NAMALWA (cell line): ENCODE data around the gene FAM217A.

Source experiments
- DNase-seq: peaks from one replicate; pipeline ENCODE4 v3.0.0-alpha.2; 2015; ENCODE audit warnings: low spot score

FAM217A gene

DNA sequence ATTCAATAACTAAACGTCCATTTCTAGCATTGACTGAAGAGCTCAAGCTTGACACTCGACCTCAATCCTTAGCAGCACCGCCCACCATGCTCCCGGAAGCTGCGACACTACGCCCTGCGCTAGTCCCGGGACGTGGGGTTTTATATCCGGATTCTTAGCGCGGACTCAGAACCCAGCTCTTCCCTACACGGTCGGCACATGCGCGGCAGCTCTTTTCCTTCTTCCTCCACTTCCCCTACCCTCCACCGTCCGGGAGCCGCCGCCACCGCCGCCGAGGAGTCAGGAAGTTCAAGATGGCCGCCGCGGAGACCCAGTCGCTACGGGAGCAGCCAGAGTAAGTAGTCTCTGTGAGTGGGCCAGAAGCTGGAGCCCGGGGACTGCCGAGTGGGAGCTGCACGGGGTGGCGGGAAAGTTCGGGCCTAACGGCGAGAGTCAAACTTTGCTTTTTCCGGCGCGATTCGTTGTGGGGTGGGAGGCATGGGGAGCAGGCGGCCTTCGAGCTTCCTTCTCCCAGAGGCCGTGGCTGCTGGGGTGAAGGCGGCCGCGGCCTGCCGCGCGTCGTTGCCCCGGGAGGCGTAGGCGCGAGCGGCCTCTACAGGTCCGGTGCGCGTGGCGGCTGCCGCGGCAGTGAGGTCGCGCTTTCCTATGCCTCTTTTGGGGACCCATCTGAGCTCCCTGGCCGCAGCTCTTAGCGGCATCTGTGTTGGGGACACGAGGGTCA is 57.6 kb downstream of the FAM217A start:
- DNase-seq: peak; percentile 90

DNA sequence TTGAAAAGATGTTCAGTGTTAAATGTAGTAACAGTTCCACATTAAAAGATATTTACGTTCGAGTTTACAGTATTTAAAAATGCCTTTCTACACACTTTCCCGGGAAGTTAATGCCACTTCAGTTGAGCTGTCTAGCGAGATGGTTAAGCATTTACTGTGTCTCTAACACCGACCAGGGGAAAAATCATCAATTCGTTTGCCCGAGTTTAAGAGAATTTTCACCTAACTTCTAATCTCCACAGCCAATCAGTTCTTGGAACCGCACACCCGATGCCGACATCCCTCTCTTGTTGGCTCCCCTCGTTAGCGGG is 58.2 kb downstream of the FAM217A start:
- DNase-seq: no peak

DNA sequence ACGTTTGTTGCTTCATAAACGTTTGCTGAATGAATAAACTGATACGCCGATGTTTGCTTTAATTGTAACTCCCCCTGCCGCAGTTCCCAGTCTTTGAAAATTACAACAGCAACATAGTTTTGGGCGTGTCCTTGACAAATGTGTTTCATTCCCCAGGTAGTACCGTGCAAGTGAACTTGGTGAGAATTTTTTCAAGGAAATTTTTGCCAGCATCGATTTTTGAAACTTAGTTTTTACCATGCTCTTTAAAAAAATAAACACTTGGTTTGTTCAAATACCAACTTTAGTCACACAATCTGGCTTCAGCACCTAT is 60.1 kb downstream of the FAM217A start:
- no peak for DNase-seq
